SU-DHL-6 (cell line): ENCODE results near the gene NXPH3.

Source experiments
- EZH2phosphoT487 ChIP-seq: fragments of 200-600 bp; sonication (generic), shearing (Covaris generic); conservative IDR thresholded peaks from 2 replicates; pipeline ENCODE4 v1.6.1; 2018; ENCODE audit warnings: mild to moderate bottlenecking, antibody characterized with exemption, low read length, moderate library complexity, mixed read lengths
- TF ChIP-seq, protein P1 (sequence below): fragments of 200-600 bp; sonication (generic); IDR thresholded peaks from one replicate; pipeline ENCODE4 v1.5.1; 2017; ENCODE audit warnings: antibody characterized with exemption, mild to moderate bottlenecking, low read length, moderate library complexity; ENCODE audit not compliant: insufficient read depth, poor library complexity, severe bottlenecking

DNA sequence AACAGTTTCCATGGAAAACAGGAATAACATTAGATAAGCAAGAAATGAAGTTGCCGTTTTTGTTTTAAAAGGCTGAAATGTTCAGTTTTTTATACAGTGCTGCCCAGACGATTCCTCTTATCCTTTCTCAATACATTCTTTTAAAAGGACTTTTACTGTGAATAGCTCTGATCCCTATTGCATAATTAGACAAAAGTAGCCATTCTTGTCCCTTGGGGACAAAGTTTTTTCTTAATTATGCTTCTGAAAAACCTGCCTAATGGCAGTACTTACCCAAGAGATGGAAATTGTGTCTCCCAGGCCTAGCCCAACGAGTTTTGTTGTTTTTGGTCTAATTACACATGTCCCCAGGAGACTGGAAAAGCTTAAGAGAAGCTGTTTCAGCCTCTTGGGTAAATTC lies 27.6 kb downstream of the NXPH3 start:
- TF ChIP-seq, protein P1, sequence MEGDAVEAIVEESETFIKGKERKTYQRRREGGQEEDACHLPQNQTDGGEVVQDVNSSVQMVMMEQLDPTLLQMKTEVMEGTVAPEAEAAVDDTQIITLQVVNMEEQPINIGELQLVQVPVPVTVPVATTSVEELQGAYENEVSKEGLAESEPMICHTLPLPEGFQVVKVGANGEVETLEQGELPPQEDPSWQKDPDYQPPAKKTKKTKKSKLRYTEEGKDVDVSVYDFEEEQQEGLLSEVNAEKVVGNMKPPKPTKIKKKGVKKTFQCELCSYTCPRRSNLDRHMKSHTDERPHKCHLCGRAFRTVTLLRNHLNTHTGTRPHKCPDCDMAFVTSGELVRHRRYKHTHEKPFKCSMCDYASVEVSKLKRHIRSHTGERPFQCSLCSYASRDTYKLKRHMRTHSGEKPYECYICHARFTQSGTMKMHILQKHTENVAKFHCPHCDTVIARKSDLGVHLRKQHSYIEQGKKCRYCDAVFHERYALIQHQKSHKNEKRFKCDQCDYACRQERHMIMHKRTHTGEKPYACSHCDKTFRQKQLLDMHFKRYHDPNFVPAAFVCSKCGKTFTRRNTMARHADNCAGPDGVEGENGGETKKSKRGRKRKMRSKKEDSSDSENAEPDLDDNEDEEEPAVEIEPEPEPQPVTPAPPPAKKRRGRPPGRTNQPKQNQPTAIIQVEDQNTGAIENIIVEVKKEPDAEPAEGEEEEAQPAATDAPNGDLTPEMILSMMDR = no peak
- TF ChIP-seq EZH2phosphoT487 = no peak
